Lung (tissue), 12 donors: ENCODE results near the gene DISC1. TPM values are rescaled to one million over a fixed set of nuclear protein-coding genes. Genes with fewer than 3 reads are reported as not detected.

Experiments used
- ATAC-seq: fragments of 200-7000 bp; cut with Tn5 transposase; one replicate; pipeline ENCODE4 v1.9.1; 2020; ENCODE audit warnings: moderate number of reproducible peaks; ENCODE audit not compliant: insufficient read depth, low FRiP score
- DNase-seq, 3 donors: peaks; one replicate each; pipeline ENCODE4 v3.0.0-alpha.2; 2013 to 2017
- H3K27ac ChIP-seq, 2 donors: one replicate each; pipeline ENCODE4 v1.5.1; 2013; ENCODE audit warnings: mild to moderate bottlenecking in 2 of 2, moderate library complexity in 2 of 2, control low read depth in 1 of 2, inconsistent platforms in 1 of 2, low read depth in 1 of 2, low read length in 1 of 2
- H3K27me3 ChIP-seq, 3 donors: one replicate each; pipeline ENCODE4 v1.5.1; 2013; ENCODE audit warnings: low read length in 2 of 3; ENCODE audit not compliant: control insufficient read depth in 3 of 3, insufficient read depth in 3 of 3
- H3K36me3 ChIP-seq, 4 donors: one replicate each; pipeline ENCODE4 v1.5.1; 2013; ENCODE audit warnings: low read length in 4 of 4, mild to moderate bottlenecking in 1 of 4, moderate library complexity in 1 of 4; ENCODE audit not compliant: control insufficient read depth in 4 of 4, insufficient read depth in 4 of 4
- H3K4me1 ChIP-seq, 5 donors: one replicate each; pipeline ENCODE4 v1.5.1; 2013; ENCODE audit warnings: low read length in 5 of 5, mild to moderate bottlenecking in 2 of 5, moderate library complexity in 1 of 5; ENCODE audit not compliant: control insufficient read depth in 5 of 5, insufficient read depth in 5 of 5
- H3K4me3 ChIP-seq: one replicate; pipeline ENCODE4 v1.5.1; 2013; ENCODE audit warnings: mild to moderate bottlenecking, control low read depth, moderate library complexity
- H3K9ac ChIP-seq, 2 donors: one replicate each; pipeline ENCODE4 v1.5.1; 2013; ENCODE audit warnings: low read length in 2 of 2, control low read depth in 1 of 2; ENCODE audit not compliant: insufficient read depth in 1 of 2
- H3K9me3 ChIP-seq, 4 donors: one replicate each; pipeline ENCODE4 v1.5.1; 2013; ENCODE audit warnings: low read length in 3 of 4, mild to moderate bottlenecking in 1 of 4, moderate library complexity in 1 of 4; ENCODE audit not compliant: control insufficient read depth in 4 of 4, insufficient read depth in 3 of 4
- WGBS, 2 donors: extraction: QIAGEN DNeasy Blood & Tissue Kit; methylation state at CpG; one replicate each; pipeline ENCODE4 v1.1.7; 2013; 5-methylcytosine and 5-hydroxymethylcytosine counted together
- polyA plus RNA-seq, 2 donors: library from polyadenylated mRNA; stranded (reverse); fragments of 200-250 nt; gene quantifications; one replicate each; pipeline ENCODE4 v1.2.1, GENCODE V29; 2013
- total RNA-seq, 2 donors: library from RNA; depleted of rRNA in 1 of 2; stranded (reverse); fragments of >200 nt in 1 of 2; gene quantifications; one replicate each; pipeline ENCODE4 v1.2.1, GENCODE V29; 2014 to 2021
- TF ChIP-seq, protein P1 (sequence below): IDR thresholded peaks from 2 replicates; pipeline ENCODE4 v1.5.1; 2012; ENCODE audit warnings: mild to moderate bottlenecking; ENCODE audit errors: control extremely low read depth, extremely low read depth
- donor health status: control.
- donor health status: control.
- donor health status: Bipolar disorder and iron deficiency.
- donor health status: healthy.
- donor health status: DM: yes; HTN: yes; CAD: no.

Gene DISC1
- total and polyA plus RNA-seq, 4 donors = 0.98 to 32.9 (median 6.1) TPM

DNA sequence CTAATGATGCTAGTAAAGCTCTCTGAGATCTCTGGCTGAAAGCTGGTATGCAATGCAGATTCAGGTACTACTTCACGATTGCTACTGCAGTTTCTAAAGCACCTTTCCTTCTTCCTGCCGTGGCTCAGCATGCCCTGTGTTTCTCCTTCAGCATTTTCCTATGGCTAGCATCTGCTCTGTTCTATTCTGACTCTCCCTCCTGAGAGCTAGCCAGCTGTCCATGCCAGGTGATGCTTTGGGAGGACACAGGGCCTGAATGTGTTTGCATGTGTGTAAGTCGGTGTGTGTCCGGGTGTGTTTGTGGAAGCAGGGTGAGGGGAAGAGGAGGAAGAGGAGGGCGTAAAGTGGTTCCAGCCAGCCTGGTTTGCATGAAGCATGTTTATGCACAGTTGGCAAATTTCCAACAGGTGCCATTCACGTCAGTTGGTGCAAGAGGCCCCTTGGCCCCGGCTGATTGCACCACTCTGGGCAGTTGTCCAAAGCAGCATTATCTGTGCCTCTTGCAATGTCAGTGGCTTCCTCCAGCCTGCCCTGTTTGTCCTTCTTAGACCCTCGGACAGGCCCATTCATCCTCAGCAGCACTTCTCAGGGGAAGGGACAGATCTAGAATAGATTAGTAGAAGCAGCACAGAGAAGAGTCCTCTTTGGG, 433.3 kb downstream of the DISC1 start:
- Histone ChIP-seq H3K9ac (no peak overlapping the region), H3K27me3 (no peaks in the 10 kb centered on the region), H3K4me1 (peaks cover 0 to 4% (median 0%) of the 10 kb centered on the region in 5 donors), H3K36me3 (no peaks in the 10 kb centered on the region), H3K9me3 (peaks cover 0 to 2% (median 0%) of the 10 kb centered on the region in 4 donors), H3K4me3 (no peak overlapping the region), H3K27ac (no peak overlapping the region)
- WGBS, 2 donors = 53 to 60% methylated on average over 8 of the region's 8 CpGs
- ATAC-seq = no peak
- no peak for DNase-seq
- TF ChIP-seq, protein P1, sequence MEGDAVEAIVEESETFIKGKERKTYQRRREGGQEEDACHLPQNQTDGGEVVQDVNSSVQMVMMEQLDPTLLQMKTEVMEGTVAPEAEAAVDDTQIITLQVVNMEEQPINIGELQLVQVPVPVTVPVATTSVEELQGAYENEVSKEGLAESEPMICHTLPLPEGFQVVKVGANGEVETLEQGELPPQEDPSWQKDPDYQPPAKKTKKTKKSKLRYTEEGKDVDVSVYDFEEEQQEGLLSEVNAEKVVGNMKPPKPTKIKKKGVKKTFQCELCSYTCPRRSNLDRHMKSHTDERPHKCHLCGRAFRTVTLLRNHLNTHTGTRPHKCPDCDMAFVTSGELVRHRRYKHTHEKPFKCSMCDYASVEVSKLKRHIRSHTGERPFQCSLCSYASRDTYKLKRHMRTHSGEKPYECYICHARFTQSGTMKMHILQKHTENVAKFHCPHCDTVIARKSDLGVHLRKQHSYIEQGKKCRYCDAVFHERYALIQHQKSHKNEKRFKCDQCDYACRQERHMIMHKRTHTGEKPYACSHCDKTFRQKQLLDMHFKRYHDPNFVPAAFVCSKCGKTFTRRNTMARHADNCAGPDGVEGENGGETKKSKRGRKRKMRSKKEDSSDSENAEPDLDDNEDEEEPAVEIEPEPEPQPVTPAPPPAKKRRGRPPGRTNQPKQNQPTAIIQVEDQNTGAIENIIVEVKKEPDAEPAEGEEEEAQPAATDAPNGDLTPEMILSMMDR = no peak

- no peaks in the 10 kb centered on the region for H3K36me3 ChIP-seq
- no peak overlapping the region for H3K4me3 ChIP-seq
- H3K4me1 ChIP-seq = peaks cover 0 to 4% (median 0%) of the 10 kb centered on the region in 5 donors
- DNase-seq (no peak), ATAC-seq (no peak)
- WGBS, 2 donors = 90 to 91% methylated on average over 3 of the region's 3 CpGs
- TF ChIP-seq, protein P1 = no peak
- H3K9me3 ChIP-seq = no peaks in the 10 kb centered on the region
- no peaks in the 10 kb centered on the region for H3K27me3 ChIP-seq
- no peak overlapping the region for H3K9ac ChIP-seq
- H3K27ac ChIP-seq = no peak overlapping the region
These were observed 436.4 kb downstream of the DISC1 start for GRCh38 chr1:232062967-232063366.

DNA sequence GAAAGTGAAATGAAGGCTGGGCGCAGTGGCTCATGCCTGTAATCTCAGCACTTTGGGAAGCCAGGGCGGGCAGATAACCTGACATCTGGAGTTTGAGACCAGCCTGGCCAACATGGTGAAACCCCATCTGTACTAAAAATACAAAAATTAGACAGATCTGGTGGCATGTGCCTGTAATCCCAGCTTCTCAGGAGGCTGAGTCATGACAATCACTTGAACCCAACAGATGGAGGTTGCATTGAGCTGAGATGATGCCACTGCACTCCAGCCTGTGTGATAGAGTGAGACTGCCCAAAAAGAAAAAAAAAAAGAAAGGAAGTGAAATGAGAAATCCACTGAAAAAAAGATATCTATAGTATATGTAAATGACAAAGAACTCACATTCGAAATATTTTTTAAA, 439.9 kb downstream of the DISC1 start:
- H3K27me3 ChIP-seq = no peaks in the 10 kb centered on the region
- no peak overlapping the region for H3K4me3 ChIP-seq
- no peaks in the 10 kb centered on the region for H3K9me3 ChIP-seq
- DNase-seq (no peak), ATAC-seq (no peak)
- 94 to 95% methylated on average over 3 of the region's 3 CpGs for WGBS, 2 donors
- H3K27ac ChIP-seq = no peak overlapping the region
- TF ChIP-seq, protein P1 = no peak
- no peaks in the 10 kb centered on the region for H3K4me1 ChIP-seq
- H3K36me3 ChIP-seq = no peaks in the 10 kb centered on the region
- H3K9ac ChIP-seq = no peak overlapping the region

- Histone ChIP-seq H3K27ac (no peak overlapping the region), H3K27me3 (no peaks in the 10 kb centered on the region), H3K4me3 (no peak overlapping the region), H3K4me1 (no peaks in the 10 kb centered on the region), H3K36me3 (no peaks in the 10 kb centered on the region), H3K9ac (no peak overlapping the region), H3K9me3 (peaks cover 0 to 2% (median 0%) of the 10 kb centered on the region in 4 donors)
- ATAC-seq (no peak), DNase-seq (no peak)
- WGBS, 2 donors = 77 to 91% methylated on average over 1 of the region's 1 CpG
- TF ChIP-seq, protein P1 = no peak
These were observed 447.7 kb downstream of the DISC1 start for GRCh38 chr1:232074265-232074664.
